Vagina (tissue), 2 donors: Measurements from ENCODE around the gene UBE3A.

Experiments
- CTCF ChIP-seq, 3 experiments: fragments of 450-650 bp in 2 of 3; fragments of 200-600 bp in 1 of 3; sonication (generic) in 1 of 3; IDR thresholded peaks; one replicate each; pipeline ENCODE4 v1.5.1; 2017 to 2019; ENCODE audit warnings: antibody characterized with exemption in 3 of 3, mild to moderate bottlenecking in 2 of 3, moderate library complexity in 2 of 3
- POLR2A ChIP-seq, 2 donors: fragments of 450-650 bp; IDR thresholded peaks; one replicate each; pipeline ENCODE4 v1.6.1; 2017; ENCODE audit warnings: antibody characterized with exemption in 2 of 2, mild to moderate bottlenecking in 2 of 2, moderate library complexity in 2 of 2
- POLR2AphosphoS5 ChIP-seq, 2 donors: sonication (generic); formaldehyde crosslinking; IDR thresholded peaks; one replicate each; pipeline ENCODE4 v1.9.0; 2017; ENCODE audit warnings: antibody characterized with exemption in 2 of 2, mild to moderate bottlenecking in 2 of 2, low read depth in 1 of 2; ENCODE audit not compliant: insufficient read depth in 1 of 2

- TF ChIP-seq CTCF (IDR thresholded peaks at IDR 0.05): no peak
- TF ChIP-seq POLR2A (IDR thresholded peaks at IDR 0.05): no peak
- no peak for TF ChIP-seq POLR2AphosphoS5 (IDR thresholded peaks at IDR 0.05; ENCODE audit: insufficient read depth in 1 of 2, low read depth in 1 of 2)
Observed at GRCh38 chr15:25406846-25407245, 32.0 kb downstream of the UBE3A start.
